ENCODE measurements around the gene GTF2F2. TPM values are rescaled to one million over a fixed set of nuclear protein-coding genes. Genes with fewer than 3 reads are reported as not detected.

Gene GTF2F2
- total and polyA plus RNA-seq, 2 experiments from 2014 or later, result 42.1 to 75.6 TPM

DNA sequence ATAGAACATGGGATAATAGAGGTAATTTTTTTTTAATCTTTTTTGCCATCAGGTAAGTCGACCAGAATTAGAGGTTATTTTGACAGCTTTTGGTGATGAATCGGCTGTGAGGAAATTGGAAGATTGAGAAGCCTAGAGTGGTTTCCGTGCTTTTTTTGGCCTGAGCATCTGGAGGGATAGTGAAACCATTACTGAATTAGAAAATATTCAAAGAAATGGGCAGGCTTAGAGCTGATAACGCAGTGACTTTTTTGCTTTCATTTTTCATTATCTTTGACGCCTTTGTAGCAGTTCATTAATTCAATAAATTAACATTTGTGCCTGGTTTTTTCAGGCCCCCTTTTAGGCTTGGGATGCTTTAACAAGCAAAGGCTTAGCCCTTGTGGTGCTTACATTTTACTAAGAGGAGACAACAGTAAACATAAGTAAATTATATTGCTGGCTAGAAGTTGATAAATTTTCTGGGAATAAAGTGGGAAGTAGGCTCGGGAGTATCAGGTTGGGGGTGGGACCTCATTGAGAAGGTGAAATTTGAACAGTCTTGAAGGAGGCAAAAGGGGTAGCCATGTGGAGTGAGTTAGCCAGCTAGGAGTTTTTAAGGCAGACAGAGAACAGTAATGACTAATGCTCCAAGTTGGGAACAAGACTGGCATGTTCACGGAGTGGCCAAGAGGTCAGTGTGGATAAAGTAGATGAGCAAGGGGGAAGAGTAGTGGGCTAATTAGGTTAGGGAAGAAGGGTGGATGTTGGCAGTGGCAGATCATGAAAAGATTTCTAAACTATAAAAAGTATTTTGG is 36.5 kb downstream of the GTF2F2 start (continued):
- TF ChIP-seq, protein P1, sequence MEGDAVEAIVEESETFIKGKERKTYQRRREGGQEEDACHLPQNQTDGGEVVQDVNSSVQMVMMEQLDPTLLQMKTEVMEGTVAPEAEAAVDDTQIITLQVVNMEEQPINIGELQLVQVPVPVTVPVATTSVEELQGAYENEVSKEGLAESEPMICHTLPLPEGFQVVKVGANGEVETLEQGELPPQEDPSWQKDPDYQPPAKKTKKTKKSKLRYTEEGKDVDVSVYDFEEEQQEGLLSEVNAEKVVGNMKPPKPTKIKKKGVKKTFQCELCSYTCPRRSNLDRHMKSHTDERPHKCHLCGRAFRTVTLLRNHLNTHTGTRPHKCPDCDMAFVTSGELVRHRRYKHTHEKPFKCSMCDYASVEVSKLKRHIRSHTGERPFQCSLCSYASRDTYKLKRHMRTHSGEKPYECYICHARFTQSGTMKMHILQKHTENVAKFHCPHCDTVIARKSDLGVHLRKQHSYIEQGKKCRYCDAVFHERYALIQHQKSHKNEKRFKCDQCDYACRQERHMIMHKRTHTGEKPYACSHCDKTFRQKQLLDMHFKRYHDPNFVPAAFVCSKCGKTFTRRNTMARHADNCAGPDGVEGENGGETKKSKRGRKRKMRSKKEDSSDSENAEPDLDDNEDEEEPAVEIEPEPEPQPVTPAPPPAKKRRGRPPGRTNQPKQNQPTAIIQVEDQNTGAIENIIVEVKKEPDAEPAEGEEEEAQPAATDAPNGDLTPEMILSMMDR (conservative IDR thresholded peaks at IDR 0.05; ENCODE audit: low read depth in 2 of 2), result no peak
- TF ChIP-seq ZNF331 (CRISPR knock-in tag; IDR thresholded peaks at IDR 0.05; ENCODE audit: low read depth) (no peak), POLR2AphosphoS5 (IDR thresholded peaks at IDR 0.05; ENCODE audit: low read depth) (no peak)

DNA sequence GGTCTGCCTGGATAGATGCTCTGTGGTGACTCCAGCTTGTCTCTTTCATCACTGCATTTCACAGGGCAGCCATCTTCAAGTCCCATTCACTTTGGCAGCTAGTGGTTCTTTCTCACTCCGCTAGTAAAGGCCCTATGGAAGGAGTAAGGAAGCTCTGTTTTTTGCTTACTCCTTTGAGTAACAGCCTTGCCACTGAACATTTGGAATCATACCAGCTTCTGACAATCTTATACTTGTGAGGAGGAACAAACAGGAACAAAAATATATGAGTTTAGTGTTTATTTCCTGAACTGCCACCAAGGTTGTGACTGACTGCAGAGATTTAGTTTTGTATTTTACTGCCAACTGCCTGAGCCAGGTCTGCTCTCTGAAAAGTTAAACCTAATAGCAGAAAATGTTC is 41.9 kb downstream of the GTF2F2 start:
- Histone ChIP-seq H3F3A (replicated peaks; ENCODE audit: low read depth) (no peaks in the 10 kb centered on the region), H4K20me1 (replicated peaks; ENCODE audit: insufficient read depth) (0 out of 2 replicates have a peak, but pooled peaks cover 2% of the 10 kb centered on the region), H3K27me3 (ENCODE audit: insufficient read depth) (no peaks in the 10 kb centered on the region), H3K36me3 (ENCODE audit: insufficient read depth) (no peaks in the 10 kb centered on the region; the same call in 1 of the 2 replicates), H3K4me3 (no peak overlapping the region), H2AFZ (no peak overlapping the region), H3K4me2 (no peak overlapping the region), H3K9me2 (ENCODE audit: insufficient read depth) (no peaks in the 10 kb centered on the region), H3K27ac (ENCODE audit: low read depth) (no peak overlapping the region; the same call in 1 of the 2 replicates), H3K79me2 (replicated peaks; ENCODE audit: insufficient read depth) (0 out of 2 replicates have a peak, but pooled peaks cover 6% of the 10 kb centered on the region), H3K4me1 (ENCODE audit: insufficient read depth) (no peaks in the 10 kb centered on the region)
- peaks cover 13% of the 10 kb centered on the region; the same call in 2 of the 3 replicates for H3K36me3 Mint-ChIP-seq (ENCODE audit: low read depth)
- peaks cover 6% of the 10 kb centered on the region; the same call in 1 of the 3 replicates for H3K4me1 Mint-ChIP-seq
- DNase-seq (ENCODE audit: low spot score) (no peak), ATAC-seq (no peak)
- no peaks in the 10 kb centered on the region for H3K27me3 Mint-ChIP-seq (ENCODE audit: insufficient read depth, low read depth, poor library complexity)
- H3K9me3 Mint-ChIP-seq, result no peaks in the 10 kb centered on the region
- H3K4me3 Mint-ChIP-seq, result no peak overlapping the region
- TF ChIP-seq EZH2 (IDR thresholded peaks at IDR 0.05; ENCODE audit: low read depth, unreplicated experiment) (no peak), NANOG (IDR thresholded peaks at IDR 0.05; ENCODE audit: borderline replicate concordance) (no peak), ZNF114 (CRISPR knock-in tag; IDR thresholded peaks at IDR 0.05) (no peak), EZH2phosphoT487 (IDR thresholded peaks at IDR 0.05; ENCODE audit: unreplicated experiment) (no peak)
- H3K27ac Mint-ChIP-seq, result no peak overlapping the region; the same call in 1 of the 2 replicates

DNA sequence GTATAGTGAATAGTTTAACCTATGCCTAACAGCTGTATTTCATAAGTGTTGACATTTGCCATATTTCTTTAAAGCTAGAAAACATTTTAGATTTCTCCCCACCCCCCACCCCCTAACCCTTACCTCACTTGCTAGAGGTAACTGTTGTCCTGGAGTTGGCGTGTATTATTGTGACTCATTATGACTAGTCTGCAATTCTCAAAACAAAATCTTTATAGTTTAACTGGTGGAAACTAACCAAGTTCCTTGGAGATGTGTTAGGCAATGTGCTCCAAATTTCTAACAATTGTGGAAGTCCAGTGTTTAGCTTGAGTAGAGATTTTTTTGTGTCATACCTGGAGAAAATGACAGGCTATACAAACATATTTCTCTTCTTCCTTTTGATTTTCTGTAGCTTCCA is 42.5 kb downstream of the GTF2F2 start:
- H2AFZ ChIP-seq, result no peak overlapping the region
- no peaks in the 10 kb centered on the region; the same call in 1 of the 2 replicates for H3K36me3 ChIP-seq (ENCODE audit: insufficient read depth)
- H3K27me3 ChIP-seq (ENCODE audit: insufficient read depth), result no peaks in the 10 kb centered on the region
- H3K27ac ChIP-seq (ENCODE audit: low read depth), result no peak overlapping the region
- no peak overlapping the region for H3K27ac Mint-ChIP-seq
- H3K9me3 Mint-ChIP-seq, result no peaks in the 10 kb centered on the region
- H3K4me1 Mint-ChIP-seq, result peaks cover 6% of the 10 kb centered on the region; the same call in 1 of the 3 replicates
- peaks cover 13% of the 10 kb centered on the region; the same call in 2 of the 3 replicates for H3K36me3 Mint-ChIP-seq (ENCODE audit: low read depth)
- H3K79me2 ChIP-seq (replicated peaks; ENCODE audit: insufficient read depth), result 0 out of 2 replicates have a peak, but pooled peaks cover 6% of the 10 kb centered on the region
- DNase-seq (ENCODE audit: low spot score) (no peak), ATAC-seq (no peak)
- no peaks in the 10 kb centered on the region for H3K27me3 Mint-ChIP-seq (ENCODE audit: insufficient read depth, low read depth, poor library complexity)
- no peaks in the 10 kb centered on the region for H3K4me1 ChIP-seq (ENCODE audit: insufficient read depth)
- H4K20me1 ChIP-seq (replicated peaks; ENCODE audit: insufficient read depth), result 0 out of 2 replicates have a peak, but pooled peaks cover 2% of the 10 kb centered on the region
- H3K4me3 ChIP-seq, result no peak overlapping the region
- no peaks in the 10 kb centered on the region for H3K9me2 ChIP-seq (ENCODE audit: insufficient read depth)
- H3K4me3 Mint-ChIP-seq, result no peak overlapping the region
- no peaks in the 10 kb centered on the region for H3F3A ChIP-seq (replicated peaks; ENCODE audit: low read depth)
- H3K4me2 ChIP-seq, result no peak overlapping the region
- TF ChIP-seq ZNF114 (CRISPR knock-in tag; IDR thresholded peaks at IDR 0.05), result no peak
- TF ChIP-seq, protein P2, sequence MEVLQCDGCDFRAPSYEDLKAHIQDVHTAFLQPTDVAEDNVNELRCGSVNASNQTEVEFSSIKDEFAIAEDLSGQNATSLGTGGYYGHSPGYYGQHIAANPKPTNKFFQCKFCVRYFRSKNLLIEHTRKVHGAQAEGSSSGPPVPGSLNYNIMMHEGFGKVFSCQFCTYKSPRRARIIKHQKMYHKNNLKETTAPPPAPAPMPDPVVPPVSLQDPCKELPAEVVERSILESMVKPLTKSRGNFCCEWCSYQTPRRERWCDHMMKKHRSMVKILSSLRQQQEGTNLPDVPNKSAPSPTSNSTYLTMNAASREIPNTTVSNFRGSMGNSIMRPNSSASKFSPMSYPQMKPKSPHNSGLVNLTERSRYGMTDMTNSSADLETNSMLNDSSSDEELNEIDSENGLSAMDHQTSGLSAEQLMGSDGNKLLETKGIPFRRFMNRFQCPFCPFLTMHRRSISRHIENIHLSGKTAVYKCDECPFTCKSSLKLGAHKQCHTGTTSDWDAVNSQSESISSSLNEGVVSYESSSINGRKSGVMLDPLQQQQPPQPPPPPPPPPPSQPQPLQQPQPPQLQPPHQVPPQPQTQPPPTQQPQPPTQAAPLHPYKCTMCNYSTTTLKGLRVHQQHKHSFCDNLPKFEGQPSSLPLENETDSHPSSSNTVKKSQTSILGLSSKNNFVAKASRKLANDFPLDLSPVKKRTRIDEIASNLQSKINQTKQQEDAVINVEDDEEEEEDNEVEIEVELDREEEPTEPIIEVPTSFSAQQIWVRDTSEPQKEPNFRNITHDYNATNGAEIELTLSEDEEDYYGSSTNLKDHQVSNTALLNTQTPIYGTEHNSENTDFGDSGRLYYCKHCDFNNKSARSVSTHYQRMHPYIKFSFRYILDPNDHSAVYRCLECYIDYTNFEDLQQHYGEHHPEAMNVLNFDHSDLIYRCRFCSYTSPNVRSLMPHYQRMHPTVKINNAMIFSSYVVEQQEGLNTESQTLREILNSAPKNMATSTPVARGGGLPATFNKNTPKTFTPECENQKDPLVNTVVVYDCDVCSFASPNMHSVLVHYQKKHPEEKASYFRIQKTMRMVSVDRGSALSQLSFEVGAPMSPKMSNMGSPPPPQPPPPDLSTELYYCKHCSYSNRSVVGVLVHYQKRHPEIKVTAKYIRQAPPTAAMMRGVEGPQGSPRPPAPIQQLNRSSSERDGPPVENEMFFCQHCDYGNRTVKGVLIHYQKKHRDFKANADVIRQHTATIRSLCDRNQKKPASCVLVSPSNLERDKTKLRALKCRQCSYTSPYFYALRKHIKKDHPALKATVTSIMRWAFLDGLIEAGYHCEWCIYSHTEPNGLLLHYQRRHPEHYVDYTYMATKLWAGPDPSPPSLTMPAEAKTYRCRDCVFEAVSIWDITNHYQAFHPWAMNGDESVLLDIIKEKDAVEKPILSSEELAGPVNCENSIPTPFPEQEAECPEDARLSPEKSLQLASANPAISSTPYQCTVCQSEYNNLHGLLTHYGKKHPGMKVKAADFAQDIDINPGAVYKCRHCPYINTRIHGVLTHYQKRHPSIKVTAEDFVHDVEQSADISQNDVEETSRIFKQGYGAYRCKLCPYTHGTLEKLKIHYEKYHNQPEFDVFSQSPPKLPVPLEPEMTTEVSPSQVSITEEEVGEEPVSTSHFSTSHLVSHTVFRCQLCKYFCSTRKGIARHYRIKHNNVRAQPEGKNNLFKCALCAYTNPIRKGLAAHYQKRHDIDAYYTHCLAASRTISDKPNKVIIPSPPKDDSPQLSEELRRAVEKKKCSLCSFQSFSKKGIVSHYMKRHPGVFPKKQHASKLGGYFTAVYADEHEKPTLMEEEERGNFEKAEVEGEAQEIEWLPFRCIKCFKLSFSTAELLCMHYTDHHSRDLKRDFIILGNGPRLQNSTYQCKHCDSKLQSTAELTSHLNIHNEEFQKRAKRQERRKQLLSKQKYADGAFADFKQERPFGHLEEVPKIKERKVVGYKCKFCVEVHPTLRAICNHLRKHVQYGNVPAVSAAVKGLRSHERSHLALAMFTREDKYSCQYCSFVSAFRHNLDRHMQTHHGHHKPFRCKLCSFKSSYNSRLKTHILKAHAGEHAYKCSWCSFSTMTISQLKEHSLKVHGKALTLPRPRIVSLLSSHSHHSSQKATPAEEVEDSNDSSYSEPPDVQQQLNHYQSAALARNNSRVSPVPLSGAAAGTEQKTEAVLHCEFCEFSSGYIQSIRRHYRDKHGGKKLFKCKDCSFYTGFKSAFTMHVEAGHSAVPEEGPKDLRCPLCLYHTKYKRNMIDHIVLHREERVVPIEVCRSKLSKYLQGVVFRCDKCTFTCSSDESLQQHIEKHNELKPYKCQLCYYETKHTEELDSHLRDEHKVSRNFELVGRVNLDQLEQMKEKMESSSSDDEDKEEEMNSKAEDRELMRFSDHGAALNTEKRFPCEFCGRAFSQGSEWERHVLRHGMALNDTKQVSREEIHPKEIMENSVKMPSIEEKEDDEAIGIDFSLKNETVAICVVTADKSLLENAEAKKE (CRISPR knock-in tag; IDR thresholded peaks at IDR 0.05), result no peak
- TF ChIP-seq JUNB (IDR thresholded peaks at IDR 0.05; ENCODE audit: unreplicated experiment), result no peak
- TF ChIP-seq STAT1 (IDR thresholded peaks at IDR 0.05; ENCODE audit: unreplicated experiment), result no peak
- no peak for TF ChIP-seq EZH2phosphoT487 (IDR thresholded peaks at IDR 0.05; ENCODE audit: unreplicated experiment)
- no peak for TF ChIP-seq POLR2AphosphoS5 (IDR thresholded peaks at IDR 0.05; ENCODE audit: low read depth)

All from GM23338 (cell line).